DOHH2 (cell line): ENCODE data around the gene ATF2.

ENCODE experiments used
- CTCF ChIP-seq: fragments of 200-600 bp; sonication (generic); IDR thresholded peaks from one replicate; pipeline ENCODE4 v1.5.1; 2014; ENCODE audit warnings: antibody characterized with exemption, mild to moderate bottlenecking, low read depth, low read length; ENCODE audit not compliant: poor library complexity, severe bottlenecking
- EZH2phosphoT487 ChIP-seq: fragments of 200-600 bp; sonication (generic); IDR thresholded peaks from 2 replicates; pipeline ENCODE4 v1.6.1; 2017; ENCODE audit warnings: borderline replicate concordance, mild to moderate bottlenecking, antibody characterized with exemption, low read length, moderate library complexity, mixed read lengths

DNA sequence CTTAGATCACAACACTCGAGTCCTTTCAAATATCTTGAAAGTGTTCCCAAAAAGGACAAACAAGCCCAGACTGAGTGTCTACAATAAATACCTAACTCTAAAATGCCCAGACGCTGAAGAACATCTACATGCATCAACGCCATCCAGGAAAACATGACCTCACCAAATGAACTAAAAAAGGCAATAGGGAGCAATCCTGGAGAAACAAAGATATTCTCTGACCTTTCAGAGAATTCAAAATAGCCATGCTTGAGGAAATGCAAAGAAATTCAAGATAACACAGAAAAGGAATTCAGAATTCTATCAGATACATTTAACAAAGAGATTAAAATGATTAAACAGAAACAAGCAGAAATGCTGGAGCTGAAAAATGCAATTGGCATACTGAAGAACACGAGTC, 101.6 kb downstream of the ATF2 start:
- TF ChIP-seq CTCF (no peak), EZH2phosphoT487 (no peak)
